Stimulated activated CD4-positive, alpha-beta T cell treated with anti-CD3 and anti-CD28 coated beads, Interleukin-4, amount 100 ng/mL, for 24 hours (primary cell): ENCODE measurements around the gene KRT74.

Experiments used
- DNase-seq: peaks from one replicate; pipeline ENCODE4 v3.0.0-alpha.2; 2020

KRT74 gene

DNA sequence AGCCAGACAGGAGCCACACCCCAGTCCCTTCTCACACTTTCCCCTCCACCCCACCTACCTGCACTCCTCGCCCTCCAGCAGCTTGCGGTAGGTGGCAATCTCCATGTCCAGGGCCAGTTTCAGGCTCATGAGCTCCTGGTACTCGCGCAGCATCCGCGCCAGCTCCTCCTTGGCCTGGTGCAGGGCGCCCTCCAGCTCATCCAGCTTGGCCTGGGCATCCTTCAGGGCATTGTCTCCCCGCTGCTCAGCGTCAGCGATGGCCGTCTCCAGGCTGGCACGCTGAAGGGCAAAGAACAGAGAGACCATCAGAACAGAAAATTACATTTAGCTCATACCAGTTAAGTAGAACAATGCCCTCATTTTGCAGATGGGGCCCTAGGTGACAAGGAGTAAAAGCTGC is 5.5 kb downstream of the KRT74 start:
- DNase-seq, result no peak

DNA sequence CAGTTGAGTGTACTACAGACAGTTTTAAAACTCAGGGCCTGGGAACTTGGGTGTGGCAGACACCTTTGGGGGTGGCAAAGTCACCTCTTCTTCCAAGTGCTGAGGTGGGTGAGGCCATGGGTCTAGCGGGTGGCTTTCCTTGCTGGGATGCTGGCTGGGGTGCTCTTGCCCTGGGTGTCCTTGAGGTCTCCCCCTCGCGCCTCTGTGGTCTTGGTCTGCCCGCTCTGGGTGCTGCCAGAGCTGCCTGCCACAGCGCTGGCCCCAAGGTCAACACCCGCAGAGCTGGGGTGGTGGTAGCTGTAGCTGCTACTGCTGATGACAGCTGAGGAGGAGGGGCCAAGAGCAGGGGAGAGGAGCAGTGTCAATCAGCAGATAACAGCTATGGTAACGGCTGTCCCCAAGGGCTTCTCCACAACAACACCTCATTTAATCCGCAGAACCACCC is 6.8 kb downstream of the KRT74 start:
- no peak for DNase-seq

- no peak for DNase-seq
These were observed 9.1 kb downstream of the KRT74 start for GRCh38 chr12:52564582-52564981.

DNA sequence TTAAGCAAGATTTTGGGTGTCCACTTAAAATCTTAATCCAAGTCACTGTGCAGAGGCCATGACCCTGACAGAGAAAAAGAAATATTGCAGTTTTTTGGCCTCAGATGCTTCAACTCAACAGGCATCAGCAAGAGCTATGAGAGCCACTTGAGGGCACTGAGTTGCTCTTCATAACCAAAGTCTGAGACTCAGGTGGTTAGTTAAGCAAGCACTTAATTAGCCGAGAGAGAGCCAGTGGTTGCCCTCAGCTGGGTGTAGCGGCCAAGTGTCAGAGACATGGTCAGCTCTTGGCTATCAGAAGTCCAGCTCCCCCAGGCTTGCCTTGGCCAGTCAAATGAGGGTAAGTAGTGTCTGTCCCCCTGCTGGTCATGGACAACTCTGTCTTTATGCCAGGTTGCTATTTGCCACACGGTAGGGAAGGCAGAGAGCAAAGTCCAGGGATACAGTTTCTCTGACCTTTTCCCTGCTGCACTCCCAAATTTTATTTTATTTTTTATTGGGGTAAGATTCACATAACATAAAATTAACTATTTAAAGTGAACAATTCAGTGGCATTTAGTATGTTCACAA is 11.7 kb downstream of the KRT74 start:
- no peak for DNase-seq

- no peak for DNase-seq
These were observed 13.7 kb downstream of the KRT74 start for GRCh38 chr12:52559979-52560378.

DNA sequence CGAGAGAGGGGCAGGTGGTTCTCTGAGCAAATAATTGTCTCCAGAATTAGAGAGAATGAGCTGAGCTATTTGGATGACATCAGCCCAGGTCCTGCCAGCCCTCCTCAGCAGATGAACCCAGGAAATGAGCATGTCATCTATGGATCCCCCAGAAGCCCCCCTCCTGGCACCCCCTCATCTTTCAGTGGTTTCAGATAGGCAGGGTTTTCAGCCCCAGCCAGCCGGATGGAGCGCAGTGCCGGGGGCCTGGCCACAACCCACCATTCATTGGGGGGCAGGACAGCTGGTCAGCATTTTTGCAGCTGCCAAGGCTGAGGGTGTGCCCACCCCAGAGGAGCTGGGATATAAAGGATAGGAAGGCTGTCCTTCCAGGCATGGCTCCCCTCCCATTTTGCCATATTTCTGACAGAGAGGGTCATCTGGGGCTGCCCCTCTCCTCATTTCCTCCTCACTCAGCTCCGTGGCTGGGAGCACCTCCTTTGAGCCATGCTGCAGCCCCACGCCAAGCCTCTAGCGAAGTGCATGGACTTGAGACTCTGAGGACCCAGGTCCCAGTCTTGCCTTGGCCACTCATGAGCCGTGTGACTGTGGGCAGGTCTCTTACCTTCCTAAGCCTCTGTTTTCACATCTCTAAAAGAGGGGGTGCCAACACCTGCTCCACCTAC is 14.7 kb downstream of the KRT74 start:
- no peak for DNase-seq

DNA sequence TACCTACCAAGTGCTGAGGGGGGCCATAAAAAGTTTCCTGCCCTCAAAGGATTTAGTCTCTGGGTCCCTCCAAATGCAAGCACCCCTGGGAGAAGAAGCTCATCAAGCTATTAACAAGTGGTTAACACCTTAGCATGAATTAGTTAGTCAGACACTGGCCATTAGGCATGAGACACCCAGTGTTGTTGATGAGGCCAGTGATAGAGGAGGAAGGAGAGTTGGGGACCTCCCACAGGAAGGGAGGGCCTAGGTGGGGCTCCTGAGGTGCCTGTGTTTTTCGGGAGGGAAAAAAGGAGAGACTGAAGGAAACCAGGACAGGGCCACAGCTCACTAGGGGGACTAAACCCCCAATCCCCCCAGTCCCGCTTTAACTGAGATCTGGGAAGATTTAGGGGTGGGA is 16.2 kb downstream of the KRT74 start:
- DNase-seq, result no peak

DNA sequence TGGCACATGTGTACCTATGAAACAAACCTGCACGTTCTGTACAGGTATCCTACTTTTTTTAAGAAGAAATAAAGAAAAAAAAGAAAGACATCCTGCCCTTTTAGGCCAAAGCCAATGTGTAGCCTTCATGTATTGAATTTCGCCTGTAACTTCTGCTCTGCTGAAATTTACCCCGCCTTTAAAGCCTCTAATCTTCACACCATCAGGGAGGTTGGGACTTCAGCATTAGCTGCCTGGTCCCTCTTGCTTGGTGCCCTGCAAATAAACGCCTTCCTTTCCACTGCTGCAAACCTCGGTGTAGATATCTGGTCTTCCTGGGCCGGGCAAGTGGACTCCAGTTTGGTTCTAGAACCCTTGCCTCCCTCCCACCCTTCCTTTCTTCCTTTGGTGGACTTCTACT is 18.1 kb downstream of the KRT74 start:
- no peak for DNase-seq

DNA sequence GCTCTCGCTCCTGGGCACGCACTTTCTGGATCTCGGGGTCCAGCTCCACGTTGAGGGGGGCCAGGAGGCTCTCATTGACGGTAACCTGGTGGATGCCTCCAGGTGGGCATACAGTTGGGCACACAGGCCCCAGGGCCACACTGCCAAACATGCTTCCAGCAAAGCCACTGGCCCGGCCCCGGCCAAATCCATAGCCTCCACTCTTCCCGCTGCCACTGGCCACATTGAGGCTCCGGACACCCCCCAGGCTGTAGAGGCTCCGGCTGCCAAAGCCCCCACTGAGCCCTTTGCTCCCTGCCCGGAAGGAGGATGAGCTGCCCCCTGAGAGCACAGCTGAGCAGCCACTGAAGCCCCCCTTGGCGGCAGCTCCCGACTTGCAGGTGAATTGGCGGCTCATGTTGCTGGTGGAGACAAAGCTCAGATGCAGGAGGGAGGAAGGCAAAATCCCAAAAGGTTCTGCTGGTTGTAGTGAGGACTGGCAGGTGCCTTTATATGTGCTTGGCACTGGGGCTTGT is 20.9 kb downstream of the KRT74 start, which contains the start of gene KRT71:
TSS of gene KRT71 (minus strand) at position 465 of the 515 bp plus-strand sequence. CDS start at position 397, 68 bp downstream.
- DNase-seq, result no peak

GRCh38 chr12:52552055-52552454 is 21.6 kb downstream of the KRT74 start:
- no peak for DNase-seq

- no peak for DNase-seq
These were observed 22.3 kb downstream of the KRT74 start for GRCh38 chr12:52551216-52551865.

DNA sequence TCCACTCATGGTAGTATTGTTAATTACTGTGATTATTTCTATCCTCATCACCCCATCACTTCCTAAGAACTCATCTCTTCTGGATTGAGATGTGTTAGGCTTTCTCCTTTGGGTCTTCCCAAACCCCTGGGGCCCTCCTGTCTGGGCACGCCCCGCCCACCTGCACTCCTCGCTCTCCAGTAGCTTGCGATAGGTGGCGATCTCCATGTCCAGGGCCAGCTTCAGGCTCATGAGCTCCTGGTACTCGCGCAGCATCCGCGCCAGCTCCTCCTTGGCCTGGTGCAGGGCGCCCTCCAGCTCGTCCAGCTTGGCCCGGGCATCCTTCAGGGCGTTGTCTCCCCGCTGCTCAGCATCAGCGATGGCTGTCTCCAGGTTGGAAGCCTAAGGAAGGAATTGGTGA is 27.5 kb downstream of the KRT74 start:
- DNase-seq, result no peak

GRCh38 chr12:52543985-52544883 is 29.4 kb downstream of the KRT74 start:
- no peak for DNase-seq

- DNase-seq, result no peak
These were observed 30.8 kb downstream of the KRT74 start for GRCh38 chr12:52542785-52543318.

DNA sequence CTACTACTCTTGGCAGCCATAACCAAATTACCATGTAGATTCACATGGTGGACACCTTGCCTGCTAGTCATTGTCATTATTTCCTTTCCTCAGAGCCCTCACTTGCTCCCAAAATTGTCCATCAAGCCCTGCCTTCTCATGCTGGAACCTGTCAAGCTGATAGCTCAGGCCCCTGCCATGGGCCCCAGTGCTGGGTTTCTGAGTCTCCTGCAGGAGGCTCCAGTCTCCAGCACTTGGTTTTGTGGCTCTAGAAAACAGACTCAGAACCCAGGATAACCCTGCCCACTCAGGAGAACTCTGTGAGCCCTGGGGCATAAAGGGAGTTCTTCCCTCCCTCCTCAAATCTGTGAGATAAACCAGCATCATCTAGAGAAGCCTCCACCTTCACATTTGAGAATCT is 31.5 kb downstream of the KRT74 start:
- no peak for DNase-seq

GRCh38 chr12:52541709-52542108 is 31.9 kb downstream of the KRT74 start:
- no peak for DNase-seq

DNA sequence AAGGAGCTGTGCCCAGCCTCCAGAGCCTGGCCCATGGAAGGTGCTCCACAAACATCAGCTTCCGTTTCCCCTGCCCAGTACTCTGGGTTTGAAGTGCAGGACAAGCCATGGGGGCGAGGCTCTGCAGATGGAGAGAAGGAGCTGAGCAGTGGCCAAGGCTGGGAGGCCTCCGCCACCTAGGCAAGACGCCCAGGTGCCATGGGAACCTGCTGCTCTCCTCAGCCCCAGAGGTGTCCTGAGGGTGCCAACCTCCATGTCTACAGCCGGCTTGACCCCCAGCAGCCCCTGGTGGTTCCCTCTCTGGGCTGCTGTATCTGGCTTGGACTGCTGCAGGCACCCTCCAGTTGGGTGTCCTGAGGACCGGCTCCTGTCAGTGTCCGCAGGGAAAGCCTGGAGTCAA is 33.1 kb downstream of the KRT74 start:
- no peak for DNase-seq

- DNase-seq, result no peak
These were observed 33.8 kb downstream of the KRT74 start for GRCh38 chr12:52539821-52540173.

DNA sequence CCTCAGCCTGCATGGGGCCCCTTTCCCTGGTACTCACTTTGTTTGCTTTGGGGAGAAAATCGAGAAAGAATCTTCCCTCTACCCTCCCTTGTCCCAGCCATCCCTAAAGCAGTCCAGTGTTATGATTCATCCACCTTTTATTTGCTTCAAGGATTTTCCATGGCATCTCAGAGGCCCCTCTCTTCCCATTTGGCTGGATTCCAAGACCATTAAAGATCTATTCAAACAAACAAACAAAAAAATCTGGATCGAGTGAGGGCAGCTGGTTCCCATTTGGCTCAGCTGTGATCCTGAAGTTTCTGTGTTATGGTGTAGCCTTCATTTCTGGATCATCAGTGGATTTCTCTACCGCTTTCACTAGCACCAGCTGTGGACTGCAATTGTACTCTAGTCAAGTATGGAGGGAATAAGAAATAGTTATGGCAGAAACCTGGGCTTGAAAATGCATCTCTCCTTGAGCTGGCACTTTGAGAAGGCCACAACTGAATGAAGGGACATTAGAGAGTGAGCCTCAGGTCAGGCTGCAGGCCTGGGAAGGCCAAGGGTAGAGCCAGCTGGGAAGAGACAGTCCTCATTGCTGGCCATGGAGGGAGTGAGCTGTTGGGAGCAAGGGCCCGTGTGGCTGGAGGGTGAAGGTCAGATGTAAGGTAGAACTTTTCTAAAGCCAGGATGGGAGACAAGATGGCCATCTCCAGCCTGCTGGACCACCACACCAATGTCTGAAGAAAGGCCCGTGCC is 34.4 kb downstream of the KRT74 start:
- no peak for DNase-seq

- DNase-seq, result no peak
These were observed 36.5 kb downstream of the KRT74 start for GRCh38 chr12:52537101-52537500.

DNA sequence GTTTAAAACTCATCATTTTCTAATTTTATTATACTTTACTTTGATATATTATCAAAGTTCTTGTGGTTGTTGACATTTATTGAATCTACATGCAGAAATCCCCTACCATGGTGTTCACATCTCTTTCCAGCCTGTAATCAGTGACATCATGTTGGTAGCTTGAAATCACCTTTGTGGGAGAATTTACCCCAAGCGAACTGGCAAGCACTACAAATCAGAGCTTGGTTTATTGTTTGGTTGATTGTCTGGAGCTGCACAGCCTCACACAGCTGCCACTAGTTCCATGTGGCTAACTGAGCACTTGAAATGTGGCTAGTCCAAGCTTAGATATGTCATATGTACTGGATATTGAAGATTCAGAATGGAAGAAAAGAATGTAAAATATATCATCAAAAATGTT is 38.1 kb downstream of the KRT74 start:
- DNase-seq, result no peak

GRCh38 chr12:52534482-52534881 is 39.2 kb downstream of the KRT74 start:
- no peak for DNase-seq
